Esophagus muscularis mucosa (tissue), 3 donors: ENCODE measurements around the gene TMEM114.

Experiments
- POLR2A ChIP-seq: fragments of 450-650 bp; IDR thresholded peaks from one replicate; pipeline ENCODE4 v1.6.1; 2017; ENCODE audit warnings: antibody characterized with exemption, moderate library complexity, mild to moderate bottlenecking, low read depth
- POLR2AphosphoS5 ChIP-seq, 2 donors: sonication (generic); formaldehyde crosslinking; IDR thresholded peaks; one replicate each; pipeline ENCODE4 v1.6.1; 2017; ENCODE audit warnings: antibody characterized with exemption in 2 of 2
- TF ChIP-seq, protein P1 (sequence below), 3 experiments: fragments of 200-600 bp in 2 of 3; fragments of 450-650 bp in 1 of 3; sonication (generic) in 2 of 3; IDR thresholded peaks; one replicate each; pipeline ENCODE4 v1.5.1; 2017 to 2019; ENCODE audit warnings: antibody characterized with exemption in 3 of 3, mild to moderate bottlenecking in 2 of 3, moderate library complexity in 1 of 3

DNA sequence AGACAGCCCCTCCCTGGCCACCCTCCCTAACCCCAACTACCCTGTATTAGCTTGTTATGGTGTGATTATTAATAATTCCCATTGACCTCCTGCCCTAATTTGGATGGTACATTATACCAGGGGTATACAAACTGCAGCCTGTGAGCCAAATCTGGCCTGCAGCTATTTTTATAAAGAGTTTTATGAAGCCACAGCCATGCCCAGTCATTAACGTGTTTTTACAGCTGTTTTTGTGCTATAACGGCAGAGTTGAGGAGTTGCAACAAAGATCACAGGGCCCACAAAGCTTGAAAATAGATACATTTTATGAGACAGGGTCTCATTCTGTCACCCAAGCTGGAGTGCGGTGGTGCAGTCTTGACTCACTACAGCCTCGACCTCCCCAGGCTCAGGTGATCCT, 37.1 kb upstream of the TMEM114 start:
- TF ChIP-seq, protein P1, sequence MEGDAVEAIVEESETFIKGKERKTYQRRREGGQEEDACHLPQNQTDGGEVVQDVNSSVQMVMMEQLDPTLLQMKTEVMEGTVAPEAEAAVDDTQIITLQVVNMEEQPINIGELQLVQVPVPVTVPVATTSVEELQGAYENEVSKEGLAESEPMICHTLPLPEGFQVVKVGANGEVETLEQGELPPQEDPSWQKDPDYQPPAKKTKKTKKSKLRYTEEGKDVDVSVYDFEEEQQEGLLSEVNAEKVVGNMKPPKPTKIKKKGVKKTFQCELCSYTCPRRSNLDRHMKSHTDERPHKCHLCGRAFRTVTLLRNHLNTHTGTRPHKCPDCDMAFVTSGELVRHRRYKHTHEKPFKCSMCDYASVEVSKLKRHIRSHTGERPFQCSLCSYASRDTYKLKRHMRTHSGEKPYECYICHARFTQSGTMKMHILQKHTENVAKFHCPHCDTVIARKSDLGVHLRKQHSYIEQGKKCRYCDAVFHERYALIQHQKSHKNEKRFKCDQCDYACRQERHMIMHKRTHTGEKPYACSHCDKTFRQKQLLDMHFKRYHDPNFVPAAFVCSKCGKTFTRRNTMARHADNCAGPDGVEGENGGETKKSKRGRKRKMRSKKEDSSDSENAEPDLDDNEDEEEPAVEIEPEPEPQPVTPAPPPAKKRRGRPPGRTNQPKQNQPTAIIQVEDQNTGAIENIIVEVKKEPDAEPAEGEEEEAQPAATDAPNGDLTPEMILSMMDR (IDR thresholded peaks at IDR 0.05), result no peak
- no peak for TF ChIP-seq POLR2AphosphoS5 (IDR thresholded peaks at IDR 0.05)
- no peak for TF ChIP-seq POLR2A
